ENCODE measurements around the gene NUP155. TPM values are rescaled to one million over a fixed set of nuclear protein-coding genes. Genes with fewer than 3 reads are reported as not detected.

NUP155 gene

Small RNA genes within 50 kb of the gene (small RNA-seq; reads per million reads assigned to genes)
- gene RNU7-75P (ENCODE audit: insufficient read depth): not detected
